HG02852 (cell line): ENCODE measurements around the gene FOXN3.
"Not testable (repeated sequence)": the region's sequence is repeated elsewhere in the genome, so short reads cannot be mapped to it uniquely, and the experiment has no call there.

ENCODE experiments used
- ATAC-seq: cut with Tn5 transposase; IDR thresholded peaks from one replicate; pipeline ENCODE4 v1.9.1; 2021; ENCODE audit warnings: mild to moderate bottlenecking, moderate library complexity; ENCODE audit not compliant: unreplicated experiment

Gene FOXN3

DNA sequence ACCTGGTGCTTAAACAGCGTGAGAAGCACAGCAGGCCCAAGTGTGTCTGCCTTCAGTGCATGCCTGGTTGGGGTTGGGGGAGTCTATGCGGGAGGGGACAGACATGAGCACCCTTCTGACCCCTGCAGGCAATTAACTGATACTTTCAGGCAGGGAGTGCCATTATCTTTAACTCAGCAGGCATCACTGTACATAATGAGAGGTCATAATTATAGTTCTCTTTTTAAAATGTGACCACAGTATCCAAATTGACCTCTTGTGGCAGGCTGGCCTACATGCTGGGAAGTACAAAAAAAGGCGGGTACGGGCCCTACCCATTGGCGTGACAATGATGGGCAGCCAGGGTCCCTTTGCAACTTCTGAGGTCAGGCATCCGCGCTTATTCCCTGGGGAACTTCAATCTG lies 209.1 kb downstream of the FOXN3 start:
- no peak for ATAC-seq

DNA sequence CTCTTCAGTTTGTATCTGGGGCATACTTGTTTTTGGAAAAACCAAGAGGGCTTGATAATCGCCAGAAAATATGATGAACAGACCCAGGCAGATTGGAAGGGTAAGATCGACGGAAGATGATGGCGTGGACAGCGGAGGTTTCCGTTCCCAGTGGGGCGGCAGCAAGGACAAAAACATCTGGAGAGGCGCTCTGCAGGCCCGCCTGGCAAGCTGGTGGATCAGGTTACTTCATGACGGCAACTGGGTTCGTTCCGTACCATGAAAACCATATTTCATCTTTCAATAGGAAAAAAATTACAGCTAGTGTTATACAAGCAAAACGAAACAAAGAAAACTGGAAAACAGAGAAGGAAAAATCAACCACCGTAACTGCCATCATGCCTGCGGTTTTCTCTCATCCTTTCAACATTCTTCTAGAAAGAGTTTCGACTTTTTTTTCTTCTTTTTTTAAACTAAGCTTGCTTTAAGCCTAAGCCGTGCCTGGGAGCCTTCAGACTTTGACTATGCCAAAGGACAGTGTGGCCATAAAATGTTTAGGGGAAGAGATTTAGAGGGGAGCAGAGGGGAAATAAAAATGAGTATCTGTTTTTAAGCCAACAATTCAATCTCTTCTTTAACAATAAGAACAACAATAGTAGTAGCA lies 210.5 kb downstream of the FOXN3 start:
- ATAC-seq: no peak

GRCh38 chr14:89205137-89205740 lies 211.8 kb downstream of the FOXN3 start:
- no peak for ATAC-seq

DNA sequence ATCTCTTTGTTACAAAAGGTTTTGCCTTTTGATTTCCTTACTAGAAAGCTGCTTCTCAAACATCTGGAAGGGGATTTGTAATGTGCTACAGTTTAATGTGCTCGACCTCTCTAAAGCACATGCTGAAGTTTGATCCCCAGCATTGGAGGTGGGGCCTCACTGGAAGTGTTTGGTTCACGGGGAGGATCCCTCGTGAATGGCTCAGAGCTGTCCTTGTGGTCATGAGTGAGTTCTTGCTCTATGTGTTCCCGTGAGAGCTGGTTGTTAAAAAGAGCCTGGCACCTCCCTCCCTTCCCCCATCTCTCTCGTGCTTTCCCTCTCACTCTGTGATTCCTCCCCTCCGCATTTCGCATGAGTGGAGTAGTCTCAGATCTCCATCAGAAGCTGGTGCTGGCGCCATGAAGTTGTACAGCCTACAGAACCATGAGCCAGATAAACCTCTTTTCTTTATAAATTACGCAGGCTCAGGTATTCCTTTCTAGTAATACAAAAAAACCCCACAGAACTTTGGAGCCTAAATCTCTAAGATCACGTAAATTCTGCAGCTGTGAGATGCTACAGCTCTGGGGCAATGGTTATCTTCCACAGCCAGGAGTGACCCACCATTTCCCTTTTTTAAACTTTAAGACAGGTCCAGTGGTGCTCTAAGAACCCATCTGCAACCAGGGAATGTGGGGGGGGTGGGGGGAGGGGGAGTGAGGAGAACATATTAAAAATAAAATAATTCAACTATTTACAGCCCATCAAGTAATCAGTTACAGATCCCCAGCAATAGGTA lies 214.4 kb downstream of the FOXN3 start:
- no peak for ATAC-seq

DNA sequence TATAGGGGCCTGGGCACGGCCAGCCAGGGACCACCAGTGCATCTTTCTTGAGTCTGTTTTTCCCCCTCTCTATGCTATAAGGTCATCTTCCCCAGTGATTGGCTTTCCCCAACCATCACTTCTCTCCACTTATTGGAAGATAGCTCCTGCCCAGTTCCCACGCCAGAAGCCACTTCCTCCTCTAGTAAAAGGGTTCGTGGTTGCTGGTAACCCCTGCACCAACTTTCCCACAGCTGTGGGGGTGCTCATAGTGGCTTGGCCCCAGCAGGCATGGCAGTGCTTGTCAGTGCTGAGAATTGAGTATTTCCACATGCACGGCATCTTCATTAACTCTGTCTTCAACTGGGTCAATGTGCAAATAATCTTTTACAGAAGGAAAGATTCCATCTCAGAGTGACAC lies 215.4 kb downstream of the FOXN3 start:
- no peak for ATAC-seq

- ATAC-seq: not testable (repeated sequence)
These were observed 217.7 kb downstream of the FOXN3 start for GRCh38 chr14:89199357-89199756.

DNA sequence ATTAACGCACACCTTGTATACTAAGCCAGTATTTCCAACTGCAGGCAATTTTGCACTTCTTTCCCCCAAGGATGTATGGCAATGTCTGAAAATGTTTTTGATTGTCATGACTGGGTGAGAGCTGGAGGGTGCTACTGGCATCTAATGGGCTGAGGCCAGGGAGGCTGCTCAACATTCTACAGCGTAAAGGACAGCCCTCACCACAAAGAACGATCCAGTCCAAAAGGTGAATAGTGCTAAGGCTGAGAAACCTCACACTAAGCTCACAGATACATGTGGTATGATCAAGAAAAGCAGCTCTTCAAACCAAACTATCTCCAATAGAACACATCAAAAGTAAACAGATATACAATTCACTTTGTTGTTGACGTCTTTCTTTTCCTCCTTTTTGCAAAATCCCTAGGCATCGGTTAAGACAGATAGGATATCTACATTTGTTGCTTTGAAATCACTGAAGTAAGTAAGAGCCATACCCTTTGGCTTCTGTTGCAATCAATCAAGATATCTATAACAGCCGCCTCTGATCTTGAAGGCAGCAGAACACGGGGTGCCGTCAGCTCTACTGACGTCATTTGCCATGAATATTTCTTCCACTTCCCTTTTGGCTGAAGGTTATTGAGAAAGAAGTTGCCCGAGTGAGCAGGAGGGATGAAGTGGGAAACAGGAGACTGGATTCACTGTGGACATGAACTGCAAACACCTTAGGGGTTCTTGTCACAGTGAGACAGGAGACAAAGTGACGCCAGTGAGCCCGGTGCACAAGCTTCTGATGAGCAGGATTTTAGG lies 218.3 kb downstream of the FOXN3 start:
- ATAC-seq: no peak

DNA sequence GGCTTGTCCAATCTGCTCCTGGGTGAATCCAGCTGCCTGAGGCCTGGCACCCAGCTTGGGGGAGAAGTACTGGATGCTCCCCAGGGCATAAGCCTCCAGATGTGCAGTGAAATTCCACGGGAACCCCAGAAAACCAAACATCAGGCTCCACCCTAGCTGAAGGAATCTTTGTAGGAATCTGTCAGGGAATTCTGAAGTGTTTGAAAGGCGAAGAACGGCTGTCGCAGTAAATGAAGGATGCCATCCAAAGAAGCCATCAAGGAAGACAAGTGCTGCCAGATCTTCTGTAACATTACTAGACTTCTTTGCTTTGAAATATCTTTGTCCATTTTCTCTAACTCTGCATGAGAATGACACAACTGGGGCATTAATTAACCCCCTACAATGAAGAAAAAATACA lies 219.4 kb downstream of the FOXN3 start:
- no peak for ATAC-seq

GRCh38 chr14:89196545-89196944 lies 220.5 kb downstream of the FOXN3 start:
- ATAC-seq: no peak

DNA sequence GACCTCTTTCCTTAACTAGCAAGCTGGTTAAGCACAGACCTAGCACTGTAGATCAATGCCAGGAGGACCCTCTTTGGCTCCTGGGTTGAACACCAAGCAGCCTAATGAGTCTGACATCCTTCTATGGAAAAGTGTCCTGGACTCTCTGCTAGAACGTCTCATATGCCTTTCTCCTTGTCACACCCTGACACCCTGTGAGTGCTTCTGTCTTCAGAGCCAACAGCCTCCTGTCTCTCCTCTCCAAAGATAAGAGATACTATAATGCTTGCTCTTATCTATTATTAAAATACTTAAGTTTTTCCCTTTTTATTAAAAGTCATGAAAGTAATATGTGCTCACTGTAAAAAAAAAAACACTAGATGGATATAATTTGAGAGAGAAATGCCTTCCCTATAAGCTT lies 222.7 kb downstream of the FOXN3 start:
- no peak for ATAC-seq

GRCh38 chr14:89190765-89191513 lies 226.1 kb downstream of the FOXN3 start:
- no peak for ATAC-seq

DNA sequence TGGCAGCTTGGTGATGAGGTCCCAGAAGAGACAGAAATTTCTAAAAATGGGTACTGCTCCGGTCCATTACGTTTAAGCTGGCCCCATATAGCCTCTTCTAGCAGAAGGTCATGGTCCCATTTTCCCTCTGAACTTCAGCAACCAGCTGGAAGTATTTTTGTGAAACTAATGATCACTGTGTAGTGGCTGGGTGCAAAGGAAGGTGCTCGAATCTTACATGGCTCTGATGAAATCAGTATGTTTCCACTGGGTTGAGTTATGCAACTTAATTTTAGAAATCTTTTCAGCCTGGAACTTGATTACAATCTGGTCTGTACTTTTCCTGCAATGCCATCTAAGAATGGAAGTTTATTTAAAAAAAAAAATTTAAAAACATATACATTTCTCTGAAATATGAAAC lies 228.5 kb downstream of the FOXN3 start:
- ATAC-seq: no peak

DNA sequence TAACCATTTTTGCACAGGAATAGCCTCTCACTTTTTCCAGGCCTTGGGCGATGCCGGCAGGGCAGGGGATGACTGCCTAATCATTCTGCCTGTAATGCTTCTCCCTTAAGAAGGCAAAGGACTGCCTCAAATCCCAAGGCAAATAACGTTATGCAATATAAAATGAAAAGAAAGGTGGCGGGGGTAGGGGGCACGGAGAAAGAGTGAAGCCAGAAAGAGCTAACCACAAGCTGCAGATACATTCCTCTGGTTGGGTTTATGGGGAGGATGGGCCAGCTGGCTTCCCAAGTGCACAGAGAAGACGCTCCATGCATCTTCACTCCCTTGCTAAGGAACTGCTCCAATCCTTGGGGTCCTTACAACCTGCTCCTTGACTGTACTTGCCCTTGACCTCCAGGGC lies 229.5 kb downstream of the FOXN3 start:
- ATAC-seq: no peak

DNA sequence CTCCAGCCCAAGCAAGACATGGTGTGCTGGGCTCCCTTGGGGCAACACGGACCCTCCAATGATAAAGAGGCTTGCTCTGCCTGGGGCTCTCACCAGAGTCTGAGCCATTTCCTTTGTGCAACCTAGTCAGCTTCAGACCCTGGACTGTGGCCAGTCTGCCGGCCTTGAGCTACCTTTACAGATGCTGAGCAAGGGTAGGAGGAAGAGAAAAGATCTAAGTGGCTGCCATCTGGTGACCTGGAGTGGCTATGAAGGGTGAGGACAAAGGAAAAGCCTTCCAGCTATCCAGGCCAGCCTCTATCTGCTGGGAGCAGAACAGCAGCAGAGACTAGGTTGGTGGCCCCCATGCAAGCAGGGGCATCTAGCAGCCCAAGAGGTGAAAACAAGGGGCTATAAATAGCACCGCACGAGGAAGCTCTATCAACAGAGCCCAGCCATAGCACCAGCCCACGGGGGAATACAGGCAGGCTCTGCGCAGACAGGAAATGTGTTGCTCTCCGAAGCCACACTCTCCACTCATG lies 230.1 kb downstream of the FOXN3 start:
- no peak for ATAC-seq

- ATAC-seq: no peak
These were observed 230.8 kb downstream of the FOXN3 start for GRCh38 chr14:89185919-89186855.

DNA sequence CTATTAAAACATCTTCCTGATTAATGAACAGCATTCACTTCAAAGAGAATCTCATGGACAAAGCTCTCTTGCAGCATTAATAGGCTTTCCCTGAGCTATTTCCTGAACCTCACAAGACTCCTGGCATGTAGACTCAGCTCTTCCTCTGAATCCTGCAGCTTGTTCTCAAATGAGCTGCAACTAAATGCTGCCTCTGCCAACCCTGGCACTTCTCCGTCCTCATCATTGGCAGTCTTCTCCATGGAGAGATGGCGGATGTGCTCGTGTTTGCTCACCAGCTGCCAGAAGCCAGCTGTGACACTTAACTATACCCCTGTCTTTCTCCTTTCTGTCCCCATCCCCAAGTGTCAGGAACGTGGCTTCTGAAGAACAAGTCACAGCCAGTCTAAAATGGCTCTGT lies 232.1 kb downstream of the FOXN3 start:
- no peak for ATAC-seq

- ATAC-seq: no peak
These were observed 234.7 kb downstream of the FOXN3 start for GRCh38 chr14:89182326-89182725.

DNA sequence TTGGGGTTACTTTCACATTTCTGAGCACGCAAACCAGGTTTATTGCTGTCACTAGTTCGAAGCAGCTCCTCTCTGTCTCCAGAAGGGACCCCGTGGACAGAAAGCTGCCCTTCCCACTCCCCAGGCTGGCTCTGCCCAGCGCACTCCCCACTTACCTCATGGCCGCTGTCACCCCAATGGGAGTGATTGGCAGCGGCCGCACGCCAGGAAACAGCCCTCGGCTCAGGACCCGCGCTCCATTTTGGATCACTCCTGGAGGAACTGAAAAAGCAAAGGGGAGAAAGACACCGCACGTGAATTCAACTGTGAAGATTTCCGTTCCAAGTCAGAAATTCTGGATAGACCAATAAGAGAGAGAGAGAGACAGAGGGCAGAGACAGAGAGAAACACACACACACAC lies 236.5 kb downstream of the FOXN3 start:
- ATAC-seq: no peak

DNA sequence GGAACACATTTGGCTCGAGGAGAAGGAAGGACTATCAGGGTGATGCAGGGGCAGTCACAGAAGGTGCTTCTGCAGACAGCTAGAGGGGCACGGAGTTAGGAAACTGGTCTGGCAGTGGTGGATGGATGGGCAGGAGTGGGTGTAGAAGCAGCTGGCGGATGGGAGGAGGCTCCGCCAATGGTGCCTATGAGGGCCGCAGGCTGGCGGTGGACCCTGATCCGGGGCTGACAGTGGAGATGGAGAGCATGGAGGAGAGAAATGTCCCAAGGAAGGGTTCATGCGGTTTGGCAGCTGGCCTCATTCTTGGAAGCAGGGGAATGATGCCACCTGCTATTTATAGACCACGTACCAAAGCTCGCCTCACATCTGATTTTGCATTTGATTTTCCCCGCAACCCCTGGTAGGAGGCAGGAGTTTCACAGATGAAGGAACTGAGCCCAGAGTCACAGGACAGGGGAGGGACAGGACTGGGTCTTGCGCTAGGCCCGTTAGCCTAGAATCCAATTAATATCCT lies 237.1 kb downstream of the FOXN3 start:
- no peak for ATAC-seq
